Peyer's patch (tissue), 4 donors: ENCODE measurements around the gene COL4A6. TPM values are rescaled to one million over a fixed set of nuclear protein-coding genes. Genes with fewer than 3 reads are reported as not detected.

Source experiments
- DNase-seq, 3 donors: peaks; one replicate each; pipeline ENCODE4 v3.0.0-alpha.2; 2017 to 2019
- H3K27ac ChIP-seq, 4 donors: fragments of 200-600 bp; sonication (generic); one replicate each; pipeline ENCODE4 v1.5.1; 2016 to 2019
- H3K27me3 ChIP-seq, 2 donors: fragments of 200-600 bp; sonication (generic); one replicate each; pipeline ENCODE4 v1.5.1; 2019
- H3K36me3 ChIP-seq, 3 donors: fragments of 200-600 bp; sonication (generic); one replicate each; pipeline ENCODE4 v1.5.1; 2016 to 2019
- H3K4me1 ChIP-seq, 4 donors: fragments of 200-600 bp; sonication (generic); one replicate each; pipeline ENCODE4 v1.5.1; 2016 to 2019
- H3K4me3 ChIP-seq, 4 donors: fragments of 200-600 bp; sonication (generic); 1 replicate in 3 of 4; 2 replicates in 1 of 4; pipeline ENCODE4 v1.5.1; 2016 to 2019; ENCODE audit warnings: mild to moderate bottlenecking in 1 of 4
- H3K9me3 ChIP-seq, 4 donors: fragments of 200-600 bp; sonication (generic); one replicate each; pipeline ENCODE4 v1.5.1; 2016 to 2019; ENCODE audit warnings: mild to moderate bottlenecking in 1 of 4
- POLR2A ChIP-seq, 2 donors: fragments of 450-650 bp; IDR thresholded peaks; one replicate each; pipeline ENCODE4 v1.5.1; 2017; ENCODE audit warnings: antibody characterized with exemption in 2 of 2, mild to moderate bottlenecking in 2 of 2, moderate library complexity in 2 of 2
- total RNA-seq, 4 donors: library from RNA; depleted of rRNA; stranded (reverse); fragments of >200 nt; gene quantifications; one replicate each; pipeline ENCODE4 v1.1.0, GENCODE V29; 2016
- TF ChIP-seq, protein P1 (sequence below), 6 experiments: fragments of 450-650 bp in 4 of 6; fragments of 200-600 bp in 2 of 6; sonication (generic) in 1 of 6; IDR thresholded peaks; one replicate each; pipeline ENCODE4 v1.5.1; 2017 to 2019; ENCODE audit warnings: antibody characterized with exemption in 6 of 6, mild to moderate bottlenecking in 3 of 6, moderate library complexity in 1 of 6

Gene COL4A6
- total RNA-seq, 4 donors from 2014 or later = 0.18 to 2.4 (median 0.89) TPM

DNA sequence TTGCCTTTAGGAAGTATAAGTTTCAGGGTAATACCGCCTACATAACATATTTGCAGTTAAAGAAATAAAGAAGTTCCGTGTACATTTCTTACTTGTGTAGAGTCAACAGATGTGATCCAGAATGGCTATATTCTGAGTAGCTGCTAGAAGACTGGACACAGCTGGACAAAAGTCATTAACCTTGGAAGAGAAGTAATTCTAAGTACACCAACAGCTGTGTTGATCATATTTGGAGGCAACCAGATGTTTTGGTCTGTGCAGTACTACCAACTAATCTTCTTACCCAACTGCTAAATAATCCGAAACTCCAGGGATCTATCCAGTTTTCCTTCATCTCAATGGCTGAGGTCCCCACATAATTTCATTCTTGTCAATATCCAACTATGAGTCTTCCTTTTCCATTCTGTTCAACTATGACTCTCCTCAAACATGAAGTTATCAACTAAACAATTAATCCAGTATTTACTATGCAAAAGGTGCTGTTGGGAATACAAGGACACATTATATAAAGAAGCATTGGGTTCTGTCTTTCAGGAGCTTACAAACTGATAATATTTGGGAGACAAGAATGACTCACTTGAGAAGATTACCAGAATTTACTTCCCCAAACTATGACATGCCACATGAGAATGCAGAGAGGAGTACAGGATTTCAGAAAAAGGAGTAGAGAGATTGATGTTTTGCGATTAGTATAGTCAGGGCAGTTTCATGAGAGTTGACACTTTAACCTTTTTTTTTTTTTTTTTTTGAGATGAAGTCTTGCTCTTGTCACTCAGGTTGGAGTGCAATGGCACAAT, 78.2 kb downstream of the COL4A6 start:
- no peaks in the 10 kb centered on the region for H3K27me3 ChIP-seq

DNA sequence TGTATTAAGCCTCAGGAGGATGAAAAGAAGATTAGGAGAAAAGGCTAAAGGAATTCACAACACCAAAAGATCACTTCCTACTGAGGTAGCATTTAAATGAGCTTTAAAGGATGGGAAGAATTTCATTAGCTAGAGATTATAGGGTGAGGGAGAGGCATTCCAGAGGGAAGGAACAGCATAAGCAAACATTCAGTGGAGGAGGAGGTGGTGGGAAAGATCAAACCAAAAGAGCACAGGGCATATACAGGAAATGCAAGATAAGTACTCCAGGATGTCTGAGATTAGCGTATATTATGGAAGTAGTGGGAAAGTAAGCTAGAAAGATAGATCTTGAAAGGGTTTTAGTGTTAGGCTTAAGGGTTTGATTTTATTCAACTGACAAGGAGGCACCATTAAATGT, 84.8 kb downstream of the COL4A6 start:
- H3K9me3 ChIP-seq = no peaks in the 10 kb centered on the region
- H3K36me3 ChIP-seq = no peaks in the 10 kb centered on the region
- no peaks in the 10 kb centered on the region for H3K27me3 ChIP-seq
- no peak for DNase-seq
- no peak overlapping the region for H3K27ac ChIP-seq
- no peaks in the 10 kb centered on the region for H3K4me1 ChIP-seq
- TF ChIP-seq, protein P1, sequence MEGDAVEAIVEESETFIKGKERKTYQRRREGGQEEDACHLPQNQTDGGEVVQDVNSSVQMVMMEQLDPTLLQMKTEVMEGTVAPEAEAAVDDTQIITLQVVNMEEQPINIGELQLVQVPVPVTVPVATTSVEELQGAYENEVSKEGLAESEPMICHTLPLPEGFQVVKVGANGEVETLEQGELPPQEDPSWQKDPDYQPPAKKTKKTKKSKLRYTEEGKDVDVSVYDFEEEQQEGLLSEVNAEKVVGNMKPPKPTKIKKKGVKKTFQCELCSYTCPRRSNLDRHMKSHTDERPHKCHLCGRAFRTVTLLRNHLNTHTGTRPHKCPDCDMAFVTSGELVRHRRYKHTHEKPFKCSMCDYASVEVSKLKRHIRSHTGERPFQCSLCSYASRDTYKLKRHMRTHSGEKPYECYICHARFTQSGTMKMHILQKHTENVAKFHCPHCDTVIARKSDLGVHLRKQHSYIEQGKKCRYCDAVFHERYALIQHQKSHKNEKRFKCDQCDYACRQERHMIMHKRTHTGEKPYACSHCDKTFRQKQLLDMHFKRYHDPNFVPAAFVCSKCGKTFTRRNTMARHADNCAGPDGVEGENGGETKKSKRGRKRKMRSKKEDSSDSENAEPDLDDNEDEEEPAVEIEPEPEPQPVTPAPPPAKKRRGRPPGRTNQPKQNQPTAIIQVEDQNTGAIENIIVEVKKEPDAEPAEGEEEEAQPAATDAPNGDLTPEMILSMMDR (IDR thresholded peaks at IDR 0.05) = no peak
- no peak for TF ChIP-seq POLR2A (IDR thresholded peaks at IDR 0.05)
- no peak overlapping the region for H3K4me3 ChIP-seq

More for the DNA sequence above, 78.2 kb downstream of the COL4A6 start:
- H3K4me1 ChIP-seq = no peaks in the 10 kb centered on the region
- no peak for TF ChIP-seq POLR2A (IDR thresholded peaks at IDR 0.05)
- TF ChIP-seq, protein P1 (IDR thresholded peaks at IDR 0.05) = no peak
- no peaks in the 10 kb centered on the region for H3K36me3 ChIP-seq
- DNase-seq = no peak
- no peak overlapping the region for H3K4me3 ChIP-seq
- H3K9me3 ChIP-seq = no peaks in the 10 kb centered on the region
- no peak overlapping the region for H3K27ac ChIP-seq

DNA sequence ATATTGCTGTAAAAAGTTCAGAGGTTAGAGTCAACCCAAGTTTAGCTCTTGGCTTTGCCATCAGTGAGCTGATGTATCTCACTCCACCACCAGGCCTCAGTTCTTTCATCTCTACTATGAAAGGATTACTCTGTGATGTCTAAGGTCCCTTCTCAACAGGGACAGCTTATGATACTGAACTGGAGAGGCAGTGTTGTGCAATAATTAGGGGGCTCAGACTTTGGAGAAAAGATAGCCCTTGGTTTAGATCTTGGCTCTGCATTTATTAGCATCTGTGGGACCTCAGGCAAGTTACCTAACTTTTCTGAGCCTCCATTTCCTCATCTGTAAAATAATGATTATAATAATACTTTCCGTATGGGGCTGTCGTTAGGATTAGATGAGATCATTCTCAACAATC, 89.0 kb downstream of the COL4A6 start:
- Histone ChIP-seq H3K4me1 (no peaks in the 10 kb centered on the region), H3K9me3 (no peaks in the 10 kb centered on the region), H3K27me3 (no peaks in the 10 kb centered on the region), H3K36me3 (no peaks in the 10 kb centered on the region), H3K4me3 (no peak overlapping the region), H3K27ac (no peak overlapping the region)
- TF ChIP-seq POLR2A (IDR thresholded peaks at IDR 0.05) = no peak
- TF ChIP-seq, protein P1 (IDR thresholded peaks at IDR 0.05) = no peak
- DNase-seq = no peak

DNA sequence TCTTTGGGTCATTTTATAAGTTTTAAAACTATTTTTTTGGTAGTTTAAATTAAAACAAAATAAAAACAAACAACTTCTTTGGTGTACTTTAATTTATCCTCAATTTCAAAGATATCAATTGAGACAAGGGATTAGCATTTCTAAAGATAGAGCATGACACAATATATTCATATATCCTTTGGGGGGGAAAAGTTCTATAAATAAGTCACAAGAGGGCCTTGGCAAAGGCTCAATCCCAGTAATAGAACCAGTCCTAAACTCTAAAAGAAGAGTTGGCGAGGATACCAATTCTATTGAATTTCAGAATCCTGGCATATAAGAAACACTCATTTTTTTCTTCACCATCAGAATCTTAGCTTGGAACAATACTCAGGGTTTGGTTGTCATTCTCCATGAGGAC, 89.7 kb downstream of the COL4A6 start:
- no peak for TF ChIP-seq POLR2A (IDR thresholded peaks at IDR 0.05)
- TF ChIP-seq, protein P1 (IDR thresholded peaks at IDR 0.05) = no peak
- Histone ChIP-seq H3K27me3 (no peaks in the 10 kb centered on the region), H3K9me3 (no peaks in the 10 kb centered on the region), H3K4me3 (no peak overlapping the region), H3K27ac (no peak overlapping the region), H3K36me3 (no peaks in the 10 kb centered on the region), H3K4me1 (no peaks in the 10 kb centered on the region)
- no peak for DNase-seq

DNA sequence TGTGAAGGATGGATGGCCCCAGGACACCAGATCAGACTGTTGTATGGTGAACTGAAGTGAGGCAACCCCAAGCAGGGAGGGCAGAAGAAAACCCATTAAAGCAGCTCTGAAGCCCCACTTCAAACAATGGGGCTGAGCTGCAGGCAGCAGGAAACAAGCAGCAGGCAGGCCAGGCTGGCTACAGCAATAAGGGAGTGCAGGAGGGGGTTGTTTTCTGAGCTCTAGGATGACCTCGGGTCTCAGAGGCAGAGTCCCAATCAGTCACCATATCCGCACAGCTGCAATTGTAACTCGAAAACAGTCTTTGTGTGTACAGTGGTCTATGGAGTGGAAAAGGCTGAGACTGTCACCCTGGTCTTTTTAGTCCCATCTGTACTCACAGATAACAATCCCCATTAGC, 90.4 kb downstream of the COL4A6 start:
- H3K36me3 ChIP-seq = no peaks in the 10 kb centered on the region
- no peak for DNase-seq
- TF ChIP-seq POLR2A (IDR thresholded peaks at IDR 0.05) = no peak
- TF ChIP-seq, protein P1 (IDR thresholded peaks at IDR 0.05) = no peak

More for the DNA sequence above, 90.4 kb downstream of the COL4A6 start:
- H3K27ac ChIP-seq = no peak overlapping the region
- no peaks in the 10 kb centered on the region for H3K9me3 ChIP-seq
- no peaks in the 10 kb centered on the region for H3K27me3 ChIP-seq
- no peak overlapping the region for H3K4me3 ChIP-seq
- no peaks in the 10 kb centered on the region for H3K4me1 ChIP-seq
